Endodermal cell (in vitro differentiated cells): ENCODE results near the gene SRBD1. TPM values are rescaled to one million over a fixed set of nuclear protein-coding genes. Genes with fewer than 3 reads are reported as not detected.

Experiments used
- DNase-seq: peaks from one replicate; pipeline ENCODE4 v3.0.0-alpha.2; 2017
- H3K27ac ChIP-seq: 2 replicates; pipeline ENCODE4 v1.5.1; 2013; ENCODE audit warnings: mild to moderate bottlenecking, low read depth, low read length, moderate library complexity
- H3K27me3 ChIP-seq: 2 replicates; pipeline ENCODE4 v1.6.1; 2013; ENCODE audit warnings: mild to moderate bottlenecking, low read length, moderate library complexity; ENCODE audit not compliant: insufficient read depth, control insufficient read depth, poor library complexity, severe bottlenecking
- H3K36me3 ChIP-seq: 2 replicates; pipeline ENCODE4 v1.7.0; 2013; ENCODE audit warnings: mild to moderate bottlenecking, low read length, moderate library complexity; ENCODE audit not compliant: control insufficient read depth, insufficient read depth
- H3K4me1 ChIP-seq: one replicate; pipeline ENCODE4 v1.7.0; 2013; ENCODE audit warnings: low read length; ENCODE audit not compliant: control insufficient read depth, insufficient read depth
- H3K4me3 ChIP-seq: 2 replicates; pipeline ENCODE4 v1.5.1; 2013; ENCODE audit warnings: mild to moderate bottlenecking, low read length, moderate library complexity
- H3K9ac ChIP-seq: 2 replicates; pipeline ENCODE4 v1.6.1; 2013; ENCODE audit warnings: mild to moderate bottlenecking, low read length, moderate library complexity; ENCODE audit not compliant: poor library complexity, severe bottlenecking; ENCODE audit errors: extremely low read depth
- H3K9me3 ChIP-seq: 2 replicates; pipeline ENCODE4 v1.6.1; 2013; ENCODE audit warnings: mild to moderate bottlenecking, low read length, moderate library complexity; ENCODE audit not compliant: control insufficient read depth
- H3K27ac Mint-ChIP-seq: 2 replicates; pipeline ENCODE4 v1.8.0; 2020; ENCODE audit warnings: mixed read lengths
- H3K27me3 Mint-ChIP-seq: 2 replicates; pipeline ENCODE4 v1.8.0; 2021; ENCODE audit warnings: mild to moderate bottlenecking, mixed read lengths; ENCODE audit not compliant: insufficient read depth
- H3K36me3 Mint-ChIP-seq: 2 replicates; pipeline ENCODE4 v1.8.0; 2020; ENCODE audit warnings: low read depth, mixed read lengths
- H3K4me1 Mint-ChIP-seq: 2 replicates; pipeline ENCODE4 v1.8.0; 2020; ENCODE audit warnings: mixed read lengths
- H3K4me3 Mint-ChIP-seq: 2 replicates; pipeline ENCODE4 v1.8.0; 2020; ENCODE audit warnings: mild to moderate bottlenecking, moderate library complexity, mixed read lengths
- H3K9me3 Mint-ChIP-seq: 2 replicates; pipeline ENCODE4 v1.8.0; 2020; ENCODE audit warnings: mild to moderate bottlenecking, mixed read lengths
- CTCF ChIP-seq: fragments of 200-600 bp; sonication (generic); conservative IDR thresholded peaks from 2 replicates; pipeline ENCODE4 v1.5.0; 2021; ENCODE audit warnings: antibody characterized with exemption, mild to moderate bottlenecking
- WGBS, 2 experiments: methylation state at CpG; one replicate each; pipeline versions ENCODE4 v1.1.5 to v1.1.7; 2013; ENCODE audit warnings: missing lambda C conversion rate in 2 of 2, mixed read lengths in 1 of 2; ENCODE audit not compliant: insufficient coverage in 1 of 2, insufficient read length in 1 of 2; 5-methylcytosine and 5-hydroxymethylcytosine counted together
- total RNA-seq, 2 donors: library from RNA; stranded (reverse); fragmentation: NEBNext Ultra II Directional in 1 of 2; extraction: Animal tissue kit (Norgen Biotek cat#: 25700) in 1 of 2; gene quantifications; 2 replicates in 1 of 2; 3 replicates in 1 of 2; pipeline ENCODE4 v1.2.1, GENCODE V29; 2021

SRBD1 gene
- total RNA-seq, 2 donors from 2014 or later = 17.7 to 19.6 TPM

GRCh38 chr2:45646289-45646688 lies 35.2 kb upstream of the SRBD1 start:
- Mint-ChIP-seq H3K4me3 (no peak overlapping the region), H3K4me1 (no peaks in the 10 kb centered on the region), H3K36me3 (no peaks in the 10 kb centered on the region), H3K27me3 (peaks cover 79% of the 10 kb centered on the region), H3K27ac (no peak overlapping the region), H3K9me3 (no peaks in the 10 kb centered on the region)
- Histone ChIP-seq H3K27me3 (peaks cover 73% of the 10 kb centered on the region), H3K9ac (no peak overlapping the region), H3K9me3 (no peaks in the 10 kb centered on the region), H3K36me3 (no peaks in the 10 kb centered on the region), H3K4me1 (no peaks in the 10 kb centered on the region), H3K27ac (no peak overlapping the region), H3K4me3 (no peak overlapping the region)
- 83 to 100% methylated on average over 2 of the region's 2 CpGs for WGBS, 2 experiments
- no peak for TF ChIP-seq CTCF
- DNase-seq = no peak

- peak; percentile 90 for DNase-seq
- H3K4me1 Mint-ChIP-seq = no peaks in the 10 kb centered on the region
- Histone ChIP-seq H3K27me3 (peaks cover 88% of the 10 kb centered on the region), H3K9me3 (no peaks in the 10 kb centered on the region), H3K4me3 (peak overlapping the region; percentile 70), H3K36me3 (no peaks in the 10 kb centered on the region), H3K4me1 (no peaks in the 10 kb centered on the region), H3K9ac (no peak overlapping the region), H3K27ac (no peak overlapping the region)
- H3K27ac Mint-ChIP-seq = no peak overlapping the region
- peak overlapping the region; percentile 37 for H3K4me3 Mint-ChIP-seq
- H3K36me3 Mint-ChIP-seq = no peaks in the 10 kb centered on the region
- peaks cover 86% of the 10 kb centered on the region for H3K27me3 Mint-ChIP-seq
- 18 to 22% methylated on average over 20 to 49 of the region's 49 CpGs for WGBS, 2 experiments
- H3K9me3 Mint-ChIP-seq = no peaks in the 10 kb centered on the region
- TF ChIP-seq CTCF = peak; percentile 98
Observed at GRCh38 chr2:45643543-45644542, 32.8 kb upstream of the SRBD1 start.

GRCh38 chr2:45643095-45643494 lies 32.0 kb upstream of the SRBD1 start:
- 58 to 93% methylated on average over 3 to 11 of the region's 11 CpGs for WGBS, 2 experiments
- Histone ChIP-seq H3K4me1 (no peaks in the 10 kb centered on the region), H3K27me3 (peaks cover 88% of the 10 kb centered on the region), H3K9ac (no peak overlapping the region), H3K4me3 (peak overlapping the region; percentile 70), H3K9me3 (no peaks in the 10 kb centered on the region), H3K36me3 (no peaks in the 10 kb centered on the region), H3K27ac (no peak overlapping the region)
- no peak for TF ChIP-seq CTCF
- Mint-ChIP-seq H3K4me3 (peak overlapping the region; percentile 37), H3K9me3 (no peaks in the 10 kb centered on the region), H3K27ac (no peak overlapping the region), H3K36me3 (no peaks in the 10 kb centered on the region), H3K27me3 (peaks cover 81% of the 10 kb centered on the region), H3K4me1 (no peaks in the 10 kb centered on the region)
- peak; percentile 54 for DNase-seq
